GM12801 (cell line): ENCODE results near the gene INA.

ENCODE experiments used
- CTCF ChIP-seq: IDR thresholded peaks from one replicate; pipeline ENCODE4 v1.5.1; 2011; ENCODE audit warnings: control low read depth; ENCODE audit not compliant: insufficient read length; ENCODE audit errors: extremely low read depth

INA gene

GRCh38 chr10:103276896-103277712 is at the start of gene INA:
TSS of gene INA (plus strand) at chr10:103277138. CDS start at chr10:103277212, 74 bp downstream.
- TF ChIP-seq CTCF: no peak

DNA sequence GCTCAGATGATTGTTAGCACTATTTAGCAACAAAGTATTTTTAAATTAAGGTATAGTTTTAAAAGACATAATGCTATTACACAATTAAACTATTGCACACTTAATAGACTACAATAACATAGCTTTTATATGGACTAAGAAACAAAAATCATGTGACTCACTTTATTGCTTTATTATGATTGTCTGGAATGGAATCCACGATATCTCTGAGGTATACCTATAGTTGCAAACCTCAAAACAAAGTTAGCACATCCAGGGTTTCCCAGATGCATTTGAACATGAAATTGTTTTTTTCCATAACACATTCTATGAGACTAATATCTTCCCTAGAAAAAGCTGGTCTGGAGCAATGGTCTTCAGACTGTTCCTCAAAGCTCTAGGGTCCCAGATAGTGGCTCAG is 49.5 kb upstream of the INA start:
- no peak for TF ChIP-seq CTCF

GRCh38 chr10:103231047-103231551 is 45.8 kb upstream of the INA start:
- TF ChIP-seq CTCF: no peak

DNA sequence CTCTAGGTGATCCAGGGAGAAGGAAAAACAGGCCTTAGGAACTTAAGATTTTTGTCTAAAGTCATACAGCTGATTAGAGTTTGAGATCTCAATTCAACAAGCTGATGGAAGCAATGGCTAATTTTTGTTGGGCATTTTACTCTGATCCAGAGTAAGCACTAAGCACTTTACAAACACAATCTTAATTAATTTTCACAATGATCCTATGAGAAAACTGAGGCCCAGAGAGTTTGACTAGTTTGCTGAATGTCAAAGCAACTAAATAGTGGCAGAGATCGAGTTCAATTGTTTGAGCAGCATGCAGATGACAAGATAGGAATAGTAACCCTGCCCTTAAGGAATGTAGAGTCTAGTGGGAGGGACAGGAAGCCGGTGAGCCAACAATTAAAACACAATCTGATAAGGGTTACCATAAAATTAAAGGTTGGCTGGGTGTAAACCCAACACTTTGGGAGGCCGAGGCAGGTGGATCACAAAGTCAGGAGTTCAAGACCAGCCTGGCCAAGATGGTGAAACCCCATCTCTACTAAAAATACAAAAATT is 44.7 kb upstream of the INA start:
- no peak for TF ChIP-seq CTCF

- TF ChIP-seq CTCF: no peak
These were observed 44.0 kb upstream of the INA start for GRCh38 chr10:103232772-103233488.

DNA sequence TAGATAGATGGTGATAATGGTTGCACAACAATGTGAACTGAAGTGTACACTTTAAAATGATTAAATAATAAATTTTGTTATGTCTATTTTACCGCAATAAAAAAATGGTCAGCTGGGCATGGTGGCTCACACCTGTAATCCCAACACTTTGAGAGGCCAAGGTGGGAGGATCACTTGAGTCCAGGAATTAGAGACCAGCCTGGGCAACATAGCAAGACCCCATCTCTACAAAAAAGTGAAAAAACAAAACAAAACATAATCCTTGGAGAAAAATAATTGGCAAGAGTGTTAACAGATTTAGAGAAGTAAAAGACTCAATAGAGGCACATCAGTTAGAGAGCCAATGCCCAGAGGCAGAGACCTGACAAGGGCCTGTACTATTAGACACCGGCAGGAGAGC is 41.2 kb upstream of the INA start:
- no peak for TF ChIP-seq CTCF

GRCh38 chr10:103238506-103239252 is 38.3 kb upstream of the INA start:
- no peak for TF ChIP-seq CTCF
